Fibroblast of pulmonary artery (primary cell): ENCODE measurements around the gene RLIM.
A peak's percentile ranks its signal among the peaks of the same experiment; 100 is the strongest.

Experiments used
- DNase-seq: peaks from one replicate; pipeline ENCODE4 v3.0.0-alpha.2; 2010; ENCODE audit warnings: low read depth
- H3K4me3 ChIP-seq: replicated peaks from 2 replicates; pipeline ENCODE4 v1.5.1; 2011; ENCODE audit warnings: low read depth, mild to moderate bottlenecking, control low read depth, low read length, moderate library complexity
- CTCF ChIP-seq: IDR thresholded peaks from 2 replicates; pipeline ENCODE4 v1.5.1; 2011; ENCODE audit warnings: mild to moderate bottlenecking, control low read depth, low read length, inconsistent platforms; ENCODE audit errors: missing control alignments

Gene RLIM

GRCh38 chrX:74606342-74606741 is 8.1 kb downstream of the RLIM start:
- no peak for TF ChIP-seq CTCF
- DNase-seq, result no peak

GRCh38 chrX:74603040-74603439 is 11.4 kb downstream of the RLIM start:
- H3K4me3 ChIP-seq, result no peak overlapping the region
- no peak for TF ChIP-seq CTCF
- DNase-seq, result no peak

More at GRCh38 chrX:74606342-74606741, 8.1 kb downstream of the RLIM start:
- H3K4me3 ChIP-seq, result no peak overlapping the region

- no peak for TF ChIP-seq CTCF
Observed at GRCh38 chrX:74602142-74602541, 12.3 kb downstream of the RLIM start.

GRCh38 chrX:74593593-74593992 is 20.8 kb downstream of the RLIM start:
- H3K4me3 ChIP-seq, result no peak overlapping the region
- peak; percentile 25 for DNase-seq

More at GRCh38 chrX:74602142-74602541, 12.3 kb downstream of the RLIM start:
- no peak for DNase-seq
- H3K4me3 ChIP-seq, result no peak overlapping the region

GRCh38 chrX:74585766-74586165 is 28.7 kb downstream of the RLIM start:
- no peak for DNase-seq
- no peak for TF ChIP-seq CTCF
- no peak overlapping the region for H3K4me3 ChIP-seq

More at GRCh38 chrX:74593593-74593992, 20.8 kb downstream of the RLIM start:
- no peak for TF ChIP-seq CTCF

GRCh38 chrX:74579597-74580198 is 34.7 kb downstream of the RLIM start:
- DNase-seq, result no peak
- no peak for TF ChIP-seq CTCF
- H3K4me3 ChIP-seq, result no peak overlapping the region

GRCh38 chrX:74578137-74578536 is 36.3 kb downstream of the RLIM start:
- no peak for DNase-seq

More at GRCh38 chrX:74578137-74578536, 36.3 kb downstream of the RLIM start:
- TF ChIP-seq CTCF, result no peak
- no peak overlapping the region for H3K4me3 ChIP-seq
